Uterus (tissue), 4 donors: ENCODE measurements around the gene ASPG. TPM values are rescaled to one million over a fixed set of nuclear protein-coding genes. Genes with fewer than 3 reads are reported as not detected.

ENCODE experiments used
- DNase-seq, 2 donors: peaks; one replicate each; pipeline ENCODE4 v3.0.0-alpha.2; 2019 to 2020
- H3K27ac ChIP-seq, 2 donors: fragments of 200-600 bp; sonication (generic); 1 replicate in 1 of 2; 2 replicates in 1 of 2; pipeline ENCODE4 v1.5.1; 2016 to 2018
- H3K27me3 ChIP-seq, 2 donors: fragments of 200-600 bp; sonication (generic); one replicate each; pipeline ENCODE4 v1.5.1; 2018 to 2019; ENCODE audit warnings: control low read depth in 1 of 2
- H3K36me3 ChIP-seq, 2 donors: fragments of 200-600 bp; sonication (generic); one replicate each; pipeline ENCODE4 v1.5.1; 2019; ENCODE audit warnings: control low read depth in 1 of 2
- H3K4me1 ChIP-seq, 2 donors: fragments of 200-600 bp; sonication (generic); one replicate each; pipeline ENCODE4 v1.5.1; 2018 to 2019; ENCODE audit warnings: control low read depth in 1 of 2
- H3K4me3 ChIP-seq, 2 donors: fragments of 200-600 bp; sonication (generic); 1 replicate in 1 of 2; 2 replicates in 1 of 2; pipeline ENCODE4 v1.5.1; 2018 to 2019; ENCODE audit warnings: mild to moderate bottlenecking in 1 of 2
- H3K9me3 ChIP-seq, 2 donors: fragments of 200-600 bp; sonication (generic); one replicate each; pipeline ENCODE4 v1.5.1; 2019; ENCODE audit warnings: control low read depth in 1 of 2
- POLR2A ChIP-seq, 2 donors: fragments of 450-650 bp; IDR thresholded peaks; one replicate each; pipeline ENCODE4 v1.6.1; 2016; ENCODE audit warnings: antibody characterized with exemption in 2 of 2, mild to moderate bottlenecking in 1 of 2, moderate library complexity in 1 of 2
- intact Hi-C: fragments of 100-400 bp; cut with DNase I; formaldehyde crosslinking; loops from one replicate; pipeline ENCODE4 v1.15.1; 2023; ENCODE audit warnings: low total_unique reads
- total RNA-seq, 4 donors: library from RNA; depleted of rRNA in 3 of 4; stranded (reverse); fragments of >200 nt in 3 of 4; gene quantifications; one replicate each; pipeline versions ENCODE4 v1.1.0 to v1.2.4, GENCODE V29; 2014 to 2023
- TF ChIP-seq, protein P1 (sequence below), 4 experiments: fragments of 200-600 bp in 2 of 4; fragments of 450-650 bp in 2 of 4; sonication (generic) in 2 of 4; IDR thresholded peaks; one replicate each; pipeline ENCODE4 v1.5.1; 2016 to 2019; ENCODE audit warnings: antibody characterized with exemption in 4 of 4, mild to moderate bottlenecking in 2 of 4, moderate library complexity in 1 of 4
- donor health status: DM: yes; HTN: yes; CAD: no.

The ASPG gene
- total RNA-seq, 4 donors from 2014 or later, result 0.41 to 16.2 (median 0.51) TPM; not detected in 1

GRCh38 chr14:104049576-104050240, 35.8 kb upstream of the ASPG start:
- Histone ChIP-seq H3K4me1 (no peaks in the 10 kb centered on the region), H3K27me3 (no peaks in the 10 kb centered on the region), H3K9me3 (no peaks in the 10 kb centered on the region), H3K27ac (no peak overlapping the region), H3K4me3 (no peak overlapping the region), H3K36me3 (no peaks in the 10 kb centered on the region)
- intact Hi-C loops, result no loop called here
- no peak for DNase-seq
- TF ChIP-seq, protein P1, sequence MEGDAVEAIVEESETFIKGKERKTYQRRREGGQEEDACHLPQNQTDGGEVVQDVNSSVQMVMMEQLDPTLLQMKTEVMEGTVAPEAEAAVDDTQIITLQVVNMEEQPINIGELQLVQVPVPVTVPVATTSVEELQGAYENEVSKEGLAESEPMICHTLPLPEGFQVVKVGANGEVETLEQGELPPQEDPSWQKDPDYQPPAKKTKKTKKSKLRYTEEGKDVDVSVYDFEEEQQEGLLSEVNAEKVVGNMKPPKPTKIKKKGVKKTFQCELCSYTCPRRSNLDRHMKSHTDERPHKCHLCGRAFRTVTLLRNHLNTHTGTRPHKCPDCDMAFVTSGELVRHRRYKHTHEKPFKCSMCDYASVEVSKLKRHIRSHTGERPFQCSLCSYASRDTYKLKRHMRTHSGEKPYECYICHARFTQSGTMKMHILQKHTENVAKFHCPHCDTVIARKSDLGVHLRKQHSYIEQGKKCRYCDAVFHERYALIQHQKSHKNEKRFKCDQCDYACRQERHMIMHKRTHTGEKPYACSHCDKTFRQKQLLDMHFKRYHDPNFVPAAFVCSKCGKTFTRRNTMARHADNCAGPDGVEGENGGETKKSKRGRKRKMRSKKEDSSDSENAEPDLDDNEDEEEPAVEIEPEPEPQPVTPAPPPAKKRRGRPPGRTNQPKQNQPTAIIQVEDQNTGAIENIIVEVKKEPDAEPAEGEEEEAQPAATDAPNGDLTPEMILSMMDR (IDR thresholded peaks at IDR 0.05), result no peak
- no peak for TF ChIP-seq POLR2A (IDR thresholded peaks at IDR 0.05)

GRCh38 chr14:104051092-104051813, 34.2 kb upstream of the ASPG start:
- Histone ChIP-seq H3K9me3 (no peaks in the 10 kb centered on the region), H3K4me3 (no peak overlapping the region), H3K27ac (no peak overlapping the region), H3K4me1 (no peaks in the 10 kb centered on the region), H3K27me3 (no peaks in the 10 kb centered on the region), H3K36me3 (no peaks in the 10 kb centered on the region)
- intact Hi-C loops, result no loop called here
- no peak for DNase-seq
- TF ChIP-seq POLR2A (IDR thresholded peaks at IDR 0.05), result no peak
- TF ChIP-seq, protein P1 (IDR thresholded peaks at IDR 0.05), result no peak

GRCh38 chr14:104054222-104054905, 31.1 kb upstream of the ASPG start:
- Histone ChIP-seq H3K27ac (no peak overlapping the region), H3K4me3 (no peak overlapping the region), H3K36me3 (no peaks in the 10 kb centered on the region), H3K27me3 (no peaks in the 10 kb centered on the region), H3K4me1 (no peaks in the 10 kb centered on the region), H3K9me3 (no peaks in the 10 kb centered on the region)
- DNase-seq, result no peak
- TF ChIP-seq POLR2A (IDR thresholded peaks at IDR 0.05), result no peak
- TF ChIP-seq, protein P1 (IDR thresholded peaks at IDR 0.05), result no peak
- intact Hi-C loops, result no loop called here

- no peak overlapping the region for H3K27ac ChIP-seq
- intact Hi-C loops, result no loop called here
- H3K4me3 ChIP-seq, result no peak overlapping the region
- no peaks in the 10 kb centered on the region for H3K9me3 ChIP-seq
- no peak for TF ChIP-seq POLR2A (IDR thresholded peaks at IDR 0.05)
- TF ChIP-seq, protein P1 (IDR thresholded peaks at IDR 0.05), result no peak
- no peaks in the 10 kb centered on the region for H3K36me3 ChIP-seq
- no peak for DNase-seq
- H3K27me3 ChIP-seq, result no peaks in the 10 kb centered on the region
- no peaks in the 10 kb centered on the region for H3K4me1 ChIP-seq
Measured at GRCh38 chr14:104062281-104062680, 23.2 kb upstream of the ASPG start.

GRCh38 chr14:104064003-104064402, 21.5 kb upstream of the ASPG start:
- no peaks in the 10 kb centered on the region for H3K36me3 ChIP-seq
- H3K4me3 ChIP-seq, result no peak overlapping the region
- no peaks in the 10 kb centered on the region for H3K9me3 ChIP-seq
- TF ChIP-seq, protein P1 (IDR thresholded peaks at IDR 0.05), result no peak
- no peak for TF ChIP-seq POLR2A (IDR thresholded peaks at IDR 0.05)
- no peak overlapping the region for H3K27ac ChIP-seq
- DNase-seq, result no peak
- H3K4me1 ChIP-seq, result no peaks in the 10 kb centered on the region
- intact Hi-C loops, result no loop called here
- H3K27me3 ChIP-seq, result no peaks in the 10 kb centered on the region
